Measurements from ENCODE around the gene UGGT1. TPM values are rescaled to one million over a fixed set of nuclear protein-coding genes. Genes with fewer than 3 reads are reported as not detected.

UGGT1 gene
- total and polyA plus RNA-seq, 8 donors: 6.9 to 38.8 (median 32.1) TPM

GRCh38 chr2:128103407-128103806, 12.4 kb downstream of the UGGT1 start:
- Histone ChIP-seq H3K27ac (no peak overlapping the region), H3K4me3 (no peak overlapping the region), H3K36me3 (peaks cover 0 to 8% (median 0%) of the 10 kb centered on the region in 3 donors), H3K9me3 (no peaks in the 10 kb centered on the region), H3K27me3 (no peaks in the 10 kb centered on the region), H3K4me1 (no peaks in the 10 kb centered on the region)
- DNase-seq: no peak
- TF ChIP-seq CTCF (IDR thresholded peaks at IDR 0.05): no peak
- WGBS, 2 donors: 73 to 77% methylated on average over 1 of the region's 1 CpG
- peak; percentile 91 for FAIRE-seq
- no peak for ATAC-seq
- intact Hi-C loops (cut with DNase I): no loop called here

GRCh38 chr2:128105072-128105471, 14.1 kb downstream of the UGGT1 start:
- H3K36me3 ChIP-seq: peaks cover 0 to 19% (median 0%) of the 10 kb centered on the region in 3 donors
- FAIRE-seq: no peak
- 92 to 93% methylated on average over 4 of the region's 4 CpGs for WGBS, 2 donors

GRCh38 chr2:128108166-128108565, 17.2 kb downstream of the UGGT1 start:
- no peaks in the 10 kb centered on the region for H3K27me3 ChIP-seq
- FAIRE-seq: no peak
- no peak overlapping the region for H3K4me3 ChIP-seq
- no peaks in the 10 kb centered on the region for H3K4me1 ChIP-seq
- H3K27ac ChIP-seq: no peak overlapping the region
- no peak for TF ChIP-seq CTCF (IDR thresholded peaks at IDR 0.05)
- intact Hi-C loops (cut with DNase I): no loop called here
- WGBS, 2 donors: 64 to 74% methylated on average over 1 of the region's 1 CpG
- DNase-seq: no peak
- H3K9me3 ChIP-seq: no peaks in the 10 kb centered on the region
- H3K36me3 ChIP-seq: peaks cover 0 to 34% (median 0%) of the 10 kb centered on the region in 3 donors
- ATAC-seq: no peak

More at GRCh38 chr2:128105072-128105471, 14.1 kb downstream of the UGGT1 start:
- no peak overlapping the region for H3K27ac ChIP-seq
- H3K4me3 ChIP-seq: no peak overlapping the region
- ATAC-seq (no peak), DNase-seq (no peak)
- no peaks in the 10 kb centered on the region for H3K27me3 ChIP-seq
- no peaks in the 10 kb centered on the region for H3K9me3 ChIP-seq
- intact Hi-C loops (cut with DNase I): no loop called here
- no peaks in the 10 kb centered on the region for H3K4me1 ChIP-seq
- TF ChIP-seq CTCF (IDR thresholded peaks at IDR 0.05): no peak

GRCh38 chr2:128109243-128109642, 18.2 kb downstream of the UGGT1 start:
- Histone ChIP-seq H3K4me3 (no peak overlapping the region), H3K36me3 (peaks cover 0 to 36% (median 0%) of the 10 kb centered on the region in 3 donors), H3K9me3 (no peaks in the 10 kb centered on the region), H3K27me3 (no peaks in the 10 kb centered on the region), H3K27ac (no peak overlapping the region), H3K4me1 (no peaks in the 10 kb centered on the region)
- intact Hi-C loops (cut with DNase I): no loop called here
- ATAC-seq (no peak), FAIRE-seq (no peak), DNase-seq (no peak)
- no peak for TF ChIP-seq CTCF (IDR thresholded peaks at IDR 0.05)
- WGBS, 2 donors: 86 to 89% methylated on average over 4 of the region's 4 CpGs

- Histone ChIP-seq H3K4me3 (no peak overlapping the region), H3K36me3 (peaks cover 0 to 60% (median 14%) of the 10 kb centered on the region in 3 donors), H3K9me3 (no peaks in the 10 kb centered on the region), H3K4me1 (no peaks in the 10 kb centered on the region), H3K27ac (no peak overlapping the region), H3K27me3 (no peaks in the 10 kb centered on the region)
- TF ChIP-seq CTCF (IDR thresholded peaks at IDR 0.05): no peak
- DNase-seq (no peak), ATAC-seq (no peak), FAIRE-seq (no peak)
- 82% methylated on average over 8 of the region's 8 CpGs for WGBS, 2 donors
- intact Hi-C loops (cut with DNase I): no loop called here
Observed at GRCh38 chr2:128115921-128116623, 25.1 kb downstream of the UGGT1 start.

All from pancreas (tissue), 10 donors.